GM12892 (cell line): ENCODE results near the gene IRGC.
"Not testable (repeated sequence)": the region's sequence is repeated elsewhere in the genome, so short reads cannot be mapped to it uniquely, and the experiment has no call there.

Experiments
- DNase-seq: peaks from one replicate; pipeline ENCODE4 v3.0.0; 2011; ENCODE audit not compliant: insufficient read length
- FAIRE-seq: peaks from 2 replicates; lab custom pipeline; 2011; peaks lifted over from hg19 to GRCh38; lab: Jason Lieb, UNC
- POLR2A ChIP-seq: IDR thresholded peaks from 2 replicates; pipeline ENCODE4 v1.6.1; 2011; ENCODE audit warnings: low read depth, low read length, control low read depth
- POLR2AphosphoS5 ChIP-seq: IDR thresholded peaks from 2 replicates; pipeline ENCODE4 v1.6.1; 2011; ENCODE audit warnings: low read depth, low read length, control low read depth
- TAF1 ChIP-seq: IDR thresholded peaks from 2 replicates; pipeline ENCODE4 v1.6.1; 2011; ENCODE audit warnings: low read depth, mild to moderate bottlenecking, control low read depth, low read length, borderline replicate concordance

Gene IRGC

DNA sequence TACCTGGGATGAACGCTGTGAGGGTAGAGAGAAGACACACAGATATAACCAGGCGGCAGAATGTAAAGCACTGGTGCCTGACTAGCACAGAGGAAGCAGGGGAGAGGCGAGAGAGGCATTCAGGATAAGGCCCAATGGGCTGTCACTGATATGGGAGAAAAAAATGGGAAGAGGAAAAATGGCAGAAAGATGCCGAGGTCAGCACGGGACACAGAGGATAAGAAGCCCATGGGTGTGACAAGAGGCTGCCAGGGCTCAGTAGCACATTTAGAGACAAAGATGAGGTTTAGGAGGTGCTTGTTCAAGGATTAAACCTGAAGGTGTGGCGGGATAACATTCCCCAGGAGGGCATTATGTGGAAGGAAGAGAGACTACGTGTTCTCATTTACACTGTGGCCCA is 33.3 kb downstream of the IRGC start:
- no peak for TF ChIP-seq POLR2A
- no peak for TF ChIP-seq TAF1
- no peak for TF ChIP-seq POLR2AphosphoS5
- no peak for FAIRE-seq
- no peak for DNase-seq

DNA sequence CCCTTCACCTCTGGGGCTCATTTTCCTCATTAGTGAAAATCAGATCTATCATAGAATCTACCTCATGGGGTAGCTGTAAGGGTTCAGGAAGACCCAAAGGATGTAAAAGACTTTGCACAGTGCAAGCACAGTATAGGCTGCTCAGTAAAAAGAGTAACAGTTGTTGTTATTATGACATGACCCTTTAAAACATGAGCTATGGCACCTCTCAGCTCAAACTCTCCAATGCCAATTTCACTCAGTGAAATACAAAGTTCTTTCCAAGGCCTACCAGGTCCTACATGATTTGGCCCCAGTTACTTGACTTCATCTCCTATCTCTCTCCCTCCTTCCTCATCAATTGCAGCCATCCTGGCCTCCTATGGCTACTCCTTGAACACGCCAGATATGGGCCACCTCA is 34.0 kb downstream of the IRGC start:
- FAIRE-seq (no peak), DNase-seq (no peak)
- TF ChIP-seq POLR2AphosphoS5, result no peak
- no peak for TF ChIP-seq POLR2A
- no peak for TF ChIP-seq TAF1

DNA sequence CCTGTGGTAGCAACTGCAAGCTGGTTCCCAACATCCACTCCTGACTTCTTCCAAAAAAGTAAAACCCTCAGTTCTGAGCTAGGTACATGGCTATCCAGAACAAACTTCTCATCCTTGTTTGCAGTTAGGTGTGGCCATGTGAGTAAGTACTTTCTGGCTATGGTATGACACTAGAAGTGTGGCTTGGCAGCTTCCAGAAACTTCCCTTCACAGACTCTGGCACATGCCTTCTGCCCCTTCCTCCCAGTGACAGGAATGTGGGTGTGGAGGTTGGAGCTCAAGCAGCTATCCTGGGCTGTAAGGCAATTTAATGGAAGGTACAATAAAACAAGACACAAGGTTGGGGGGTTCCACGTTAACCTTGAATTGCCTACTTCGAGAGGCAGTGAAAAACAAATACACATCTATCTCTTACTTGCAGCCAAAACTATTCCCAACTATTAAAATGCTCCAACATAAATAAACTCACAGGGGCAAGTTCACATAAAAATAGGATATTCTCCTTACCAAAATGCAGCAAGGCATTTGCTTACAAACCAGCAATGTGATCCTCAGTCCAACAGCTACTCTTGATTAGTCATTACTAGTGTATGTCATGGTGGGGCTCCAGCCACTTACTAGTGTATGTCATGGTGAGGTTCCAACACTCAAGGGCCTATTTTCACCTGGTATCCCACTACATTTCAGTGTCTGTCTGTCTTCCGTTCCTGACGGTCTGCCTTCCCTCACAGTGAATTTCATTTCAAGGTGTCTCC is 35.8 kb downstream of the IRGC start:
- TF ChIP-seq POLR2AphosphoS5 (no peak), TAF1 (no peak)
- DNase-seq (no peak), FAIRE-seq (peak; percentile 81)

DNA sequence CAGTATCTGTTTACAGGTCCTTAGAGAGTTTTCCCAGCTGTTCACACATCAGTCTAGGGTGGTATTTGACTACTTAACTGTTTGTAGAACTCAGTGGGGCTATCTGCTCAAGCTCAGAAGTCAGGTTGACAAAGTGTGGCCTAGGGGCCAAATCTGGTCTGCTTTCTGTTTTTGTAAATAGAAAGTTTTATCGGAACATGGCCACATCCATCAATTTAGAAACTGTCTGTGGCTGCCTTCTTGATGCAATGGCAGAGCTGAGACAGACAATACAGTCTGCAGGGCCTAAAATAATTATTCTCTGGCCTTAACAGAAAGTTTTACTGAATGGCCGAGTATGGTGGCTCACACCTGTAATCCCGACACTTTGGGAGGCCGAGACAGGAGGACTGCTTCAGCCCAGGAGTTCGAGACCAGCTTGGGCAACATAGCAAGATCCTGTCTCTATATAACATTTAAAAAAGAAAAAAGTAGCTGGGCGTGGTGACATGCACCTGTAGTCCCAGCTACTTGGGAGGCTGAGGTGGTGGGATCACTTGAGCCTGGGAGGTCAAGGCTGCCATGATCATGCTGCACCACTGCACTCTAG is 36.5 kb downstream of the IRGC start:
- no peak for TF ChIP-seq POLR2AphosphoS5
- TF ChIP-seq POLR2A, result no peak
- no peak for TF ChIP-seq TAF1
- no peak for DNase-seq
- FAIRE-seq, result no peak

DNA sequence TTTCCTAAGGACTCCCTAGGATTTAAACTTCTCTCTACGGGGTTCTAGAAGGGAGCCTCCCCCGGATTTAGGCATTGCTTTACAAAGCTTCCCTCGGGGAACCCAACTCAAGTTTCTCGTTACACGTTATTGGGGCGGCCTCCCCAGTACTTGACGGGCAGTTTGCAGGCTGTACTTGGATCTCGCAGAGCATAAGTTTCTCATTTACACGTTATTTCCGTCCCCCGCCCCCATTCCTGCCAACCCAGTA is 38.3 kb downstream of the IRGC start:
- DNase-seq (no peak), FAIRE-seq (no peak)
- TF ChIP-seq TAF1 (no peak), POLR2A (peak; percentile 47; the same call in 1 of the 2 replicates)

DNA sequence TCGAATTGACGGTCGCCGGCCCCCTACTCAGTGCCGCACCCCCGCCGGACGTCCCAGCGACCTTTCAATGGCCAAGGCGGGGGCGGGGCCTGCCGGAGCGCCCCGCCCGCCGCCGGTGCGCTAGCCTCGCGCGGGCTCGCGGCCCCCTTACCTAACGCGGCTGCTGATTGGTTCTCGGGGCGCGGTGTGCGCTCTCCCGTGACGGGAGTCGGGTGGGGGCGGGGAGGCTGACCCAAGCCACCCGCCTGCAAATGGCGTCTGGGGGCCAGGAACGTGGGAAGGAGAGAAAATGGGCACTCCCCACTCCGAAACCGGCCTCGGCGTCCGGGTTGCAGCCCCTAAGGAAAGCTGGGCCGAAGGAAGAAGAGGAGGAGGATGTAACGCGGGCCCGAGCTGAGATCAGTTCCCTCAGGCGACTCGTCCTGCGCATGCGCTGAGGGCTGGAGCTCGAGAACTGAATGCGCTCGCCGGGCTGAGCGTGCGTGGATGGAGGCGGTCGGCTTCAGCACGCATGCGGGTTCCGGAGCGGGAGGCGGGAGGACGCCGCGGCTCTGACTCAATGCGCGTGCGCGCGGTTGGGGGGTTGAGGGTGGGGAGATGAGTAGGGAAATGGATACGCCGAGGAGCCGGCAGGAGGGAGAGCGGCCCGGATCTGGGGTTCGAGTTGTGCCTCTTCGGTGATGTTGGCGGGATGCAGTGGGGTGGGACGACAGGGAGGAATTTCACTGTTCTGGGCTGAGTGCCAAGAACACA is 38.8 kb downstream of the IRGC start, which contains the start of gene SMG9:
Gene SMG9 (minus strand): TSS at position 460 of the 753 bp plus-strand sequence. CDS start 4,221 bp downstream, outside the sequence.
- TF ChIP-seq POLR2A, result peak; percentile 79
- peak; percentile 59; the same call in 1 of the 2 replicates for TF ChIP-seq TAF1
- peak; percentile 93 for TF ChIP-seq POLR2AphosphoS5
- DNase-seq, result peak; percentile 82
- FAIRE-seq, result peak; percentile 94

DNA sequence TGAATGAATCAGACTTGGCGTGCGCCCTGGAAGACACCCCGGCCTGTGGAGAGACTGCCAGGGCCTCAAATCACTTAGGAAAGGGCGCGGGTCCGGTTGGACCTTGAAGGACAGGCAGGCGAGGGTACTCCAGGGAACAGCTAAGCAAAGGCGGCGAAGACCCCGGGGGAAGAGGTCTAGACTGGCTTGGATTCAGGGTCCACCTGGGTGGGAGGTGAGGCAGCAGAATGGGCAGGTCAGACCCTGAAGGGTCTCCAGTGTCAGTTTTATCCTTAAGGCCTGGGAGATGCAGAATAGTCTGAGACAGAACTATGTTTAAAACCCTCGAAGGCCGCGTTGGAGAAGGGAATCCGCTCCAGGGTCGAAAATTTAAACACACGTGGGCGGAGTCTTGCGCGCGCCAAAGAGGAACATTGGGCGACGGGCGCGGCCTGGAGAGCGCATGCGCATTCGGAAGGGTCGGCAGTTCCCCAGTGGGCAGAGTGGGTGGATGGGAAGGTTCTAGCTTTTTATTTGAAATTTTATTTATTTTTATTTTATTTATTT is 39.5 kb downstream of the IRGC start:
- FAIRE-seq (peak; percentile 80), DNase-seq (no peak)
- TF ChIP-seq POLR2A, result peak; percentile 26
- TF ChIP-seq POLR2AphosphoS5, result peak; percentile 61
- no peak; the same call in 1 of the 2 replicates for TF ChIP-seq TAF1

DNA sequence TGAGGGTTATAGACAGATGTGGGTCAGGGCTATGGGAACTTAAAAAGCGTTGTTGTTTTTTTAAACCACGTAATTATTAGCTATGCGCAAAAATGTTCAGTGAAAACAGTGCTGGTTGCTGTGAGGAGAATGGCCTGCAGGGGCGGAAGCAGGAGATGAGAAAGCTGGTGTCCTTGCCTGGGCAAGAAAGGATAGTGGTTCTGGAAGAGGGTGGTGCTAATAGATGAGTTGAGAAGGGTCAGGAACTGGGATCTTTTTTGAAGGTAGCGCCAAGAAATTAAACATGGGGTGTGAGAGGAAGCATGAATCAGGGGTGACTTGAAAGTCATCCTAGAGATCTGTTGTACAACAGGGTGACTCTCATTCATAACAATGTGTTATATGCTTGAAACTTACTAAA is 43.6 kb downstream of the IRGC start:
- TF ChIP-seq POLR2A (no peak), TAF1 (no peak), POLR2AphosphoS5 (no peak)
- DNase-seq (no peak), FAIRE-seq (peak; percentile 44)

DNA sequence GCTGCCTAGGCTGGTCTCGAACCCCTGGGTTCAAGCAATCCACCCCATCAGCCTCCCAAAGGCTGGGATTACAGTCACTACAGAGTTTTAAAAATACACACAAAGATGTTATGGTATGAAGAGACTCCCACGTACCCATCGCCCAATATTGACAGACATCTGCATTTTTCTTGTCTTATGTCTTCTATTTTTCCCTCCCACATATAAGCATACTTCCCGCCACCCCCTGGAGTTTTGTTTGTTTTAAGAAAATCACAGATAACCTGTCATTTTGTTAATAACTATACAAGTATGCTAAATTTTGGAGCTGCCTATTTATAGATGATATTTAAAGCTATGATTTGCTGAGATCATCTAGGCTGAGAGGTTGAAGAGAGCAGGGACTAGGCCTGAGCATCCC is 45.1 kb downstream of the IRGC start:
- no peak for TF ChIP-seq TAF1
- TF ChIP-seq POLR2AphosphoS5, result no peak
- no peak for TF ChIP-seq POLR2A
- FAIRE-seq, result no peak
- no peak for DNase-seq

DNA sequence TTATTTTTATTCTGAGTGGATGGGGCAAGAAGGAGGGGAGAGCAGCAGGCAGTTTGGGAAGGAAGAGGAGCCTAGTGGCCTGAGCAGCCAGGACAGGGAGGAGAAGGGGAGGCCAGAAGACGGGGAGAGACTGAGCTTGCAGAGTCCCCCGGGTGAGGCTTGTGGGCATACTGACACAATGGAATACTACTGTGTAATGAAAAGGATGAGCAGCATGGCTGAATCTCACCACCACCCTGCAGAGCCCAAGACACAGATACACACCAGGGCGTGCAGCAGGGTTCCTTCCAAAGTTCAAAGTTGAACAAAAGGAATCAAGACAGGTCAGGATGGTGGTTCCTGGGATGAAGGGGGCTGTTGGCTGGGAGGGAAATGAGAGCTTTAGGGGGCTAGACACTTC is 46.9 kb downstream of the IRGC start:
- FAIRE-seq, result no peak
- no peak for TF ChIP-seq POLR2AphosphoS5
- no peak for TF ChIP-seq TAF1
- no peak for TF ChIP-seq POLR2A
- no peak for DNase-seq

DNA sequence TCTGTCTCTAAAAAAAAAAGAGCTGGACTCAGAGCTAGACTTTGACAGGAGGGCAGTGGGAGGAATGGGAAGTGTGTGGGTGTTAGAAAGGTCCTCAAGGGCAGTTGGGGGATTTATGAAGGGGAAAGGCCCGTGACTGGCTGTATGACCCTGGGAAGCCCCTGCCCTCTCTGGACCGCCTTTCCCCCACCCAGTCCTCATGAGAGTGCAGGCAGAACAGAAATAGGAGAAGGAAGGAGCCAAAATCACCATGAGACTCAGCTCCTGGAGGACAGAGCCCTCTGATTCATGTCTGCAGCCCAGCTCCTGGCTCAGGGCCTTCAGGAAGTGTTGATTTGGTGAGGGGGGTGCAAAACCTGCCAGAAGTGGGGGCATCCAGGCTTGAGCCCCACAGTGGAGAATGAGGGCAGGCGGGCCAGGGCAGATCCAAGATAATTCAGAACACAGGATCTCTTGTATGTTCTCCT is 47.6 kb downstream of the IRGC start:
- TF ChIP-seq TAF1 (0 out of 2 replicates have a peak, but pooled peaks have one; percentile 29), POLR2AphosphoS5 (peak; percentile 86), POLR2A (peak; percentile 70)
- DNase-seq (no peak), FAIRE-seq (peak; percentile 91)

DNA sequence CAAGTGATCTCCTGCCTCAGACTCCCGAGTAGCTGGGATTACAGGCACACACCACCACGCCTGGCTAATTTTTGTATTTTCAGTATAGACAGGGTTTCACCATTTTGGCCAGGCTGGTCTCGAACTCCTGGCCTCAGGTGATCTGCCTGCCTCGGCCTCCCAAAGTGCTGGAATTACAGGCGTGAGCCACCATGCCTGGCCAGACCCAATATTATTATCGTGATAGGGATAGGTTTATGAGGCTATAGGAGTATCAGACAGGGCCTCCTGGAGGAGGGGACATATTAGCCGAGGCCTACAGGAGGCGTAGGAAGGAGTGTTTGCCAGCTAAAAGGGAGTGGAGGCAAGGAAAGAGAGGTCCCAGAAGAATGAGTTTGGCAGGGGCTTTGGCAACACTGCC is 48.8 kb downstream of the IRGC start:
- not testable (repeated sequence) for DNase-seq
- peak; percentile 17 for FAIRE-seq
- TF ChIP-seq POLR2AphosphoS5, result peak; percentile 11; the same call in 1 of the 2 replicates
